HEK293T (cell line): ENCODE measurements around the gene MTA1.

Experiments
- CTCF ChIA-PET: fragments of 350-600 bp; formaldehyde crosslinking; extraction: SDS; loops from one replicate; lab custom pipeline; 2021; ENCODE audit warnings: antibody characterized with exemption, inconsistent platforms; lab: Yijun Ruan, JAX
- POLR2A ChIA-PET: fragments of 350-600 bp; formaldehyde crosslinking; extraction: SDS; loops from one replicate; lab custom pipeline; 2020; ENCODE audit warnings: antibody characterized with exemption, inconsistent platforms; lab: Yijun Ruan, JAX
- DNase-seq: peaks from one replicate; pipeline ENCODE4 v3.0.0; 2012; ENCODE audit warnings: mixed read lengths; ENCODE audit errors: extremely low spot score
- ARNT ChIP-seq: fragments of 450-650 bp; IDR thresholded peaks from 2 replicates; pipeline ENCODE4 v1.6.1; 2017; ENCODE audit warnings: mild to moderate bottlenecking
- BHLHE40 ChIP-seq: fragments of 450-650 bp; IDR thresholded peaks from 2 replicates; pipeline ENCODE4 v1.6.1; 2016; ENCODE audit warnings: mild to moderate bottlenecking, moderate library complexity, borderline replicate concordance
- CTBP1 ChIP-seq: fragments of 450-650 bp; IDR thresholded peaks from 2 replicates; pipeline ENCODE4 v1.6.1; 2016; ENCODE audit warnings: borderline replicate concordance
- ELF4 ChIP-seq: fragments of 450-650 bp; IDR thresholded peaks from 2 replicates; pipeline ENCODE4 v1.6.1; 2017; ENCODE audit warnings: antibody characterized with exemption
- FOXA1 ChIP-seq: fragments of 450-650 bp; IDR thresholded peaks from 2 replicates; pipeline ENCODE4 v1.6.1; 2016; ENCODE audit warnings: mild to moderate bottlenecking
- FOXK2 ChIP-seq: fragments of 450-650 bp; IDR thresholded peaks from 2 replicates; pipeline ENCODE4 v1.6.1; 2016; ENCODE audit warnings: mild to moderate bottlenecking
- FOXM1 ChIP-seq: fragments of 450-650 bp; IDR thresholded peaks from 2 replicates; pipeline ENCODE4 v1.6.1; 2017; ENCODE audit warnings: mild to moderate bottlenecking, borderline replicate concordance
- HDGF ChIP-seq: fragments of 450-650 bp; IDR thresholded peaks from 2 replicates; pipeline ENCODE4 v1.6.1; 2017; ENCODE audit warnings: antibody characterized with exemption, borderline replicate concordance
- L3MBTL2 ChIP-seq: fragments of 450-650 bp; conservative IDR thresholded peaks from 2 replicates; pipeline ENCODE4 v1.6.1; 2016; ENCODE audit warnings: mild to moderate bottlenecking
- LEF1 ChIP-seq: fragments of 450-650 bp; IDR thresholded peaks from 2 replicates; pipeline ENCODE4 v1.6.1; 2017; ENCODE audit warnings: mild to moderate bottlenecking, borderline replicate concordance
- NFRKB ChIP-seq: fragments of 450-650 bp; IDR thresholded peaks from 2 replicates; pipeline ENCODE4 v1.6.1; 2016; ENCODE audit warnings: mild to moderate bottlenecking, moderate library complexity
- SP1 ChIP-seq: fragments of 450-650 bp; IDR thresholded peaks from 2 replicates; pipeline ENCODE4 v1.6.1; 2017
- SUZ12 ChIP-seq: fragments of 450-650 bp; IDR thresholded peaks from 2 replicates; pipeline ENCODE4 v1.6.1; 2016; ENCODE audit warnings: mild to moderate bottlenecking
- TARDBP ChIP-seq: fragments of 450-650 bp; IDR thresholded peaks from 2 replicates; pipeline ENCODE4 v1.6.1; 2016
- ZNF384 ChIP-seq: fragments of 450-650 bp; IDR thresholded peaks from 2 replicates; pipeline ENCODE4 v1.6.1; 2016
- TF ChIP-seq, protein P1 (sequence below): fragments of 450-650 bp; IDR thresholded peaks from 2 replicates; pipeline ENCODE4 v1.6.1; 2016

The MTA1 gene

DNA sequence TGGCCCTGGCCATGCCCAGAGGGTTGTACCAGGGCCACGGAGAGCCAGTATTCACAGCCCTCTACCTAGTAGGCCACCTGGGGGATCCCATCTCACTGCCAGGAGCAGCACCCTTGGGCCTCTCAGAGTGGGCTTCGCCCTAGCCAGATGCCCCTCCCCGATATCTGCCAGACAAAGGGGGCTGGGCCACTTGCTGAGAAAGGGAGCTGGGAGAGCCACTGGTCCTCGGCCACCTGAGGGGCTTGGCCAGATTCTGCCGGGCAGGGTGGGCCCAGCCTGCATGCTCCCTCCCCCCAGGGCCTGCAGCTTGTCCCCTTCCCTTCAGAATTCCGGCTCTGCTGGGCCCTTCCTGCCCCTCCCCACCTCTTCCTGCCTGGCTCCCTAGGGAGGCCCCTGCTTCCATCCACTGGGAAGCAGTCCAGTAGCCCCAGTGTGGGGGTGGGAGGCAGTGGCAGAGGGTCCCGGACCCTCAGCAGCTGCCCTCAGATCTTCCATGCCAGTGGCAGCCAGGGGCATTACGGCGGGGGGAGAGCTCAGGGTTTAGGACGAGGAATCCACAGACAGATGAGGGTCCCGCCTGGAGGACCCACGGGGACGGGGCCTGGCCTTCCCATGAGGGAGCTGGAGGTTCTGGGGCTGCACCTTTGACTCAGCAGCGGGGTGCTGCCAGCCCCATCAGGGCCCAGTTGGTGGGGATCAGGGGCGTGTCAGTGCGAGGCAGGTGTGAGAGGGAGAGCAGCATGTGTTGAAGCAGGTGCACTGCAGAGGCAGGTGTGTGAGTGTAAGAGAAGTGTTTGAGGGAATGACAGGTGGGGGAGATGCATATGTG lies 57.4 kb downstream of the MTA1 start:
- ChIA-PET CTCF (no interaction called here), POLR2A (no interaction called here)
- DNase-seq, result no peak
- TF ChIP-seq HDGF (no peak), CTBP1 (no peak), FOXM1 (no peak), FOXK2 (no peak), NFRKB (no peak), ZNF384 (no peak), L3MBTL2 (no peak)
- TF ChIP-seq, protein P1, sequence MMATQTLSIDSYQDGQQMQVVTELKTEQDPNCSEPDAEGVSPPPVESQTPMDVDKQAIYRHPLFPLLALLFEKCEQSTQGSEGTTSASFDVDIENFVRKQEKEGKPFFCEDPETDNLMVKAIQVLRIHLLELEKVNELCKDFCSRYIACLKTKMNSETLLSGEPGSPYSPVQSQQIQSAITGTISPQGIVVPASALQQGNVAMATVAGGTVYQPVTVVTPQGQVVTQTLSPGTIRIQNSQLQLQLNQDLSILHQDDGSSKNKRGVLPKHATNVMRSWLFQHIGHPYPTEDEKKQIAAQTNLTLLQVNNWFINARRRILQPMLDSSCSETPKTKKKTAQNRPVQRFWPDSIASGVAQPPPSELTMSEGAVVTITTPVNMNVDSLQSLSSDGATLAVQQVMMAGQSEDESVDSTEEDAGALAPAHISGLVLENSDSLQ, result no peak

DNA sequence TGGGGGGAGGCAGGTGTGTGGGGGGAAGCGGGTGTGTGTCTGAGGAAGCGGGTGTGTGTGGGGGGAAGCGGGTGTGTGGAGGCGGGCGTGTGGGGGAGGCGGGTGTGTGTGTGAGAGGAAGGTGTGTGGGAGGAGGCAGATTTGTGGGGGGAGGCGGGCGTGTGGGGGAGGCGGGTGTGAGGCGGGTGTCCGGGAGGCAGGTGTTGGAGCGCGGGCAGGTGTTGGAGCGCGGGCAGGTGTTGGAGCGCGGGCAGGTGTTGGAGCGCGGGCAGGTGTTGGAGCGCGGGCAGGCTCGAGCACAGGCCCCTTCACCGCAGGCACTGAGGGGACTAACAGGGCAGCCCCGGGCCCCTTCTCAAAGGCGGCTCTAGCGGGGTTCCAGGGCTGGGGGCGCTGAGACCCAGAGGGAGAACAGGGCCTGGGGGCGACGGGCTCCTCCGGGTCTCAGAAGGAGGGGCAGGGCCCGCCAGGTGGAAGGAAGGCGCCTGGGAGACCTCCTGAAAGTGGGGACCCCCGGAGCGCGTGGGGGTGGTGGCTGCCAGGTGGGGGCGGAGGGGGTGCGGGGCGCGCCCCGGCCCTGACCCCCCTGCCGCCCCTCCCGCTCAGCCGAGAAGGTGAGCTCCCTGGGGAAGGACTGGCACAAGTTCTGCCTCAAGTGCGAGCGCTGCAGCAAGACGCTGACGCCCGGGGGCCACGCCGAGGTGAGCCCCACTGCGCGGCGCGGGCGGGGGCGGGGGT lies 58.2 kb downstream of the MTA1 start:
- CTCF ChIA-PET, result no interaction called here
- POLR2A ChIA-PET, result no interaction called here
- TF ChIP-seq CTBP1, result no peak
- no peak for TF ChIP-seq TARDBP
- no peak for TF ChIP-seq ZNF384
- DNase-seq, result no peak

DNA sequence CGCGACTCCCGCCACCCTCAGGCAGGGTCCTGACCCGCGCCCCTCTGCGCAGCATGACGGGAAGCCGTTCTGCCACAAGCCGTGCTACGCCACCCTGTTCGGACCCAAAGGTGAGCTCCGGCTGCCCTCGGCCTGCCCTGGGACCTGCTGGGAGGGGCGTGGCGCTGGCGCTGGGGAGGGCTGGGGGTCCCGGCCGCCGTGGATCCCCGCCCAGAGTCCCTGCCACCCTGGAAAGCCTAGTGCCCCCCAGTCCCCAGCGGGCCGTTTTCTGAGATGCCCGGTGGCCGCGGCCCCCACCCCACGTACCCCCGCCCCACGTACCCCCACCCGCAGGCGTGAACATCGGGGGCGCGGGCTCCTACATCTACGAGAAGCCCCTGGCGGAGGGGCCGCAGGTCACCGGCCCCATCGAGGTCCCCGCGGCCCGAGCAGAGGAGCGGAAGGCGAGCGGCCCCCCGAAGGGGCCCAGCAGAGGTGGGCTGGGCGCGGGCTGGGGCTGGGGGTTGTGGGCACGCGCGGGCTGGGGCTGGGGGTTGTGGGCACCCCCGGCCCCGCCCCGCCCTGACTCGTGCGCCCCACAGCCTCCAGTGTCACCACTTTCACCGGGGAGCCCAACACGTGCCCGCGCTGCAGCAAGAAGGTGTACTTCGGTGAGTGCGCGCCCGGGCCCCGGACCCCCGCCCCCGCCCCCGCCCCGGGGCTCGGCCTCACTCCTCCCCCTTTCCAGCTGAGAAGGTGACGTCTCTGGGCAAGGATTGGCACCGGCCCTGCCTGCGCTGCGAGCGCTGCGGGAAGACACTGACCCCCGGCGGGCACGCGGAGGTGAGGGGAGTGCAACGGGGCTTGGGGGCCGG lies 59.0 kb downstream of the MTA1 start:
- TF ChIP-seq ARNT (no peak), SP1 (no peak), TARDBP (no peak), LEF1 (no peak), ZNF384 (no peak), BHLHE40 (no peak), SUZ12 (no peak), NFRKB (no peak), FOXM1 (no peak), FOXA1 (no peak), CTBP1 (no peak), HDGF (no peak), L3MBTL2 (no peak), FOXK2 (no peak), ELF4 (no peak)
- TF ChIP-seq, protein P1, result no peak
- POLR2A ChIA-PET, result no interaction called here
- CTCF ChIA-PET, result no interaction called here
- no peak for DNase-seq

DNA sequence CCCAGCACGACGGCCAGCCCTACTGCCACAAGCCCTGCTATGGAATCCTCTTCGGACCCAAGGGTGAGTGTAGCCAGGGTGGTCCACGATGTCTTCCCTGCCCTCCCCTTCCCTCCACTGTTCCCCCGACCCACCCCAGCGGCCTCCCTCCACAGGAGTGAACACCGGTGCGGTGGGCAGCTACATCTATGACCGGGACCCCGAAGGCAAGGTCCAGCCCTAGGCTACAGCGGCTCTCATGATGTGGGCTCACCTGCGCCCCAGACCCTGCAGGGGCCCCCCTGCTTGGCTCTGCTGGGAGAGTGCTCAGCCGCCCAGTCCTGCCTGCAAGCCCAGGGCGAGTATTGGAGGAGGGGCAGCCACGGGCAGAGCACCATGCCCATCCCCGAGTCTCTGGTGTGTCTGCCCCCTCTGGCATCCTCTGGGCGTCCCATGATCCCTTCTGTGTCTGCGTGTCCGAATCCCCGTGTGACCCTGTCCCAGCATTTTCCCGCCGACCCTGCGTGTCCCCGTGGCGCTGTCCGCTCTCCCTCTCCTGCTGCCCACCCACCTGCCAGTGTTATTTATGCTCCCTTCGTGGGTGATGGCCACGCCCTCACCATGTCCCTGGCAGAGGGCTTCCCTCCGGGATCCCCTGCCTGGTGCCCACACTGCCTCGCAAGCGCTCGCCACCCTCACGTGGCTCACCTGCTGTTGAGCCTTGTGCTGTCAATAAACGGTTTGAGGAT lies 60.0 kb downstream of the MTA1 start:
- POLR2A ChIA-PET, result no interaction called here
- TF ChIP-seq ARNT (no peak), SP1 (no peak), CTBP1 (no peak), ELF4 (no peak), HDGF (no peak), LEF1 (no peak)
- CTCF ChIA-PET, result interaction anchor here (1.3 kb wide), 1 partner anchor 26 kb away, joined by 4 read pairs; no protein-coding TSS in a partner anchor
- no peak for DNase-seq

DNA sequence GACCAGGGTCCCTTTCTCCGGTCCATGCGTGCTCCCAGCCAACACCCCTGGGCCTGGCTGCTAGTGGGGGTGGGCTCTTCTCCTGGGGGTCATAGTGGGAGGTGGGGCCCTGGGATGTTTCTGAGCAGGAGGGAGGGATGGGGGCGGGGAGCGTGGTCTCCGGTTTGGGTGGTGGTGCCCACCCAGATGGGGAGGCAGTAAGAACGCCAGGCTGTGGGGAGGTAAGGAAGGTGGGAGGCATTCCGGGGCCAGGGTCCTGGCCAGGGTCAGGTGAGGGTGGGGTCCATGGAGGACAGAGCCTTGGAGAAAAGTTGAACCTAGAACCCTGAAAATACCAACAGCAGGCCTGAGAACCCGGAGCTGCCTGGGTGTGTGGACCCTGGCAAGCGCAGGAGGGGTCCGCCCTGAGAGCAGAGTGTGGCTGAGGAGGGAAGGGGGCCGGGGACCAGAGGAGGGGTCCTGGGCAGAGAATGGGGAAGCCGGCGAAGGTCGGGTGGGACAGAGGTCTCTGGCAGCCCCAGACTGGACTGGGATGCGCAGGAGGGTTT lies 60.6 kb downstream of the MTA1 start:
- POLR2A ChIA-PET, result interaction anchor here (0.7 to 1.9 kb wide), 7 partner anchors 8 to 166 kb away, joined by 3 to 29 read pairs (median 3); partner anchors contain the start of gene PACS2
- CTCF ChIA-PET, result interaction anchor here (0.5 to 2.4 kb wide), 24 partner anchors 9 to 376 kb away, joined by 3 to 38 read pairs (median 4); partner anchors contain the start of gene TEDC1
- no peak for TF ChIP-seq ZNF384
- no peak for DNase-seq
